Right lobe of liver (tissue), 6 donors: ENCODE results near the gene G3BP1. TPM values are rescaled to one million over a fixed set of nuclear protein-coding genes. Genes with fewer than 3 reads are reported as not detected.

Experiments
- ATAC-seq, 4 donors: fragments of 200-7000 bp; cut with Tn5 transposase; one replicate each; pipeline ENCODE4 v1.9.1; 2020; ENCODE audit warnings: mild to moderate bottlenecking in 4 of 4, moderate library complexity in 4 of 4
- DNase-seq, 3 donors: peaks; one replicate each; pipeline ENCODE4 v3.0.0-alpha.2; 2020
- H3K27ac ChIP-seq, 3 donors: fragments of 200-600 bp; one replicate each; pipeline ENCODE4 v1.8.0; 2022
- H3K27me3 ChIP-seq, 2 donors: fragments of 200-600 bp; one replicate each; pipeline ENCODE4 v1.8.0; 2022
- H3K36me3 ChIP-seq, 4 donors: fragments of 200-600 bp; sonication (generic) in 1 of 4; one replicate each; pipeline versions ENCODE4 v1.5.1 to v1.8.0; 2017 to 2022; ENCODE audit warnings: control low read depth in 1 of 4
- H3K4me1 ChIP-seq, 4 donors: fragments of 200-600 bp; sonication (generic) in 1 of 4; one replicate each; pipeline versions ENCODE4 v1.5.1 to v1.8.0; 2017 to 2022; ENCODE audit warnings: control low read depth in 1 of 4
- H3K4me3 ChIP-seq, 3 donors: fragments of 200-600 bp; one replicate each; pipeline ENCODE4 v1.8.0; 2022
- H3K9me3 ChIP-seq, 4 donors: fragments of 200-600 bp; sonication (generic) in 1 of 4; one replicate each; pipeline versions ENCODE4 v1.5.1 to v1.8.0; 2017 to 2022; ENCODE audit warnings: control low read depth in 1 of 4
- CTCF ChIP-seq, 4 donors: fragments of 200-600 bp in 3 of 4; fragments of 450-650 bp in 1 of 4; IDR thresholded peaks; one replicate each; pipeline versions ENCODE4 v1.5.1 to v1.8.0; 2016 to 2022; ENCODE audit warnings: antibody characterized with exemption in 4 of 4, mild to moderate bottlenecking in 2 of 4
- POLR2A ChIP-seq: fragments of 450-650 bp; IDR thresholded peaks from one replicate; pipeline ENCODE4 v1.6.1; 2017; ENCODE audit warnings: antibody characterized with exemption, mild to moderate bottlenecking
- WGBS: methylation state at CpG from one replicate; pipeline ENCODE4 v1.1.6; 2018; ENCODE audit warnings: low coverage, low lambda C conversion rate; ENCODE audit not compliant: insufficient coverage; ENCODE audit errors: missing lambda C conversion rate; 5-methylcytosine and 5-hydroxymethylcytosine counted together
- intact Hi-C, 2 donors: fragments of 100-400 bp; cut with DNase I; formaldehyde crosslinking; loops; one replicate each; pipeline versions ENCODE4 v1.11.2 to v1.14.1; 2022
- total RNA-seq, 6 experiments: library from RNA; depleted of rRNA in 2 of 6; stranded (reverse); fragments of >200 nt in 2 of 6; fragmentation: NEBNext Ultra II Directional in 3 of 6; extraction: Animal tissue kit (Norgen Biotek cat#: 25700) in 3 of 6; gene quantifications; one replicate each; pipeline versions ENCODE4 v1.1.0 to v1.2.4, GENCODE V29; 2016 to 2023
- donor health status: DM: no; HTN: yes; CAD: no.
- donor health status: DM: no; HTN: no; CAD: no.
- donor health status: DM: no; HTN: no; CAD: no.
- donor health status: DM: no; HTN: yes; CAD: no.
- donor health status: DM: no; HTN: yes; CAD: no.

Gene G3BP1
- total RNA-seq, 6 experiments from 2014 or later = 63.9 to 107 (median 94.5) TPM

GRCh38 chr5:151787817-151788216 lies 16.1 kb downstream of the G3BP1 start:
- ATAC-seq (no peak), DNase-seq (no peak)
- no peaks in the 10 kb centered on the region for H3K9me3 ChIP-seq
- no peak for TF ChIP-seq CTCF (IDR thresholded peaks at IDR 0.05)
- no peak overlapping the region for H3K4me3 ChIP-seq
- 90% methylated on average over 2 of the region's 6 CpGs for WGBS
- H3K4me1 ChIP-seq = peaks cover 0 to 8% (median 0%) of the 10 kb centered on the region in 4 donors
- H3K36me3 ChIP-seq = peaks cover 6 to 36% (median 17%) of the 10 kb centered on the region in 4 donors
- no peak overlapping the region for H3K27ac ChIP-seq
- no peaks in the 10 kb centered on the region for H3K27me3 ChIP-seq
- intact Hi-C loops = no loop called here

- no peak for DNase-seq
- TF ChIP-seq POLR2A (no peak), CTCF (IDR thresholded peaks at IDR 0.05) (no peak)
- intact Hi-C loops = no loop called here
- Histone ChIP-seq H3K27me3 (no peaks in the 10 kb centered on the region), H3K27ac (no peak overlapping the region), H3K36me3 (peaks cover 11 to 87% (median 41%) of the 10 kb centered on the region in 4 donors), H3K4me3 (no peak overlapping the region), H3K4me1 (no peaks in the 10 kb centered on the region), H3K9me3 (no peaks in the 10 kb centered on the region)
- ATAC-seq = no peak
- 92% methylated on average over 3 of the region's 3 CpGs for WGBS
Measured at GRCh38 chr5:151793358-151793757, 21.6 kb downstream of the G3BP1 start.

GRCh38 chr5:151795426-151795825 lies 23.7 kb downstream of the G3BP1 start:
- Histone ChIP-seq H3K27ac (no peak overlapping the region), H3K36me3 (peaks cover 11 to 98% (median 46%) of the 10 kb centered on the region in 4 donors), H3K27me3 (no peaks in the 10 kb centered on the region), H3K9me3 (no peaks in the 10 kb centered on the region), H3K4me3 (no peak overlapping the region), H3K4me1 (no peaks in the 10 kb centered on the region)
- DNase-seq (no peak), ATAC-seq (no peak)
- intact Hi-C loops = no loop called here
- TF ChIP-seq POLR2A (no peak), CTCF (IDR thresholded peaks at IDR 0.05) (no peak)
- WGBS = 80% methylated on average over 1 of the region's 1 CpG

GRCh38 chr5:151798674-151799073 lies 26.9 kb downstream of the G3BP1 start:
- ATAC-seq (no peak), DNase-seq (no peak)
- no peaks in the 10 kb centered on the region for H3K27me3 ChIP-seq
- peaks cover 11 to 100% (median 47%) of the 10 kb centered on the region in 4 donors for H3K36me3 ChIP-seq
- intact Hi-C loops = no loop called here
- no peaks in the 10 kb centered on the region for H3K9me3 ChIP-seq
- WGBS = 96% methylated on average over 3 of the region's 3 CpGs
- no peak for TF ChIP-seq POLR2A
- TF ChIP-seq CTCF (IDR thresholded peaks at IDR 0.05) = no peak
- no peak overlapping the region for H3K27ac ChIP-seq
- H3K4me1 ChIP-seq = no peaks in the 10 kb centered on the region
- H3K4me3 ChIP-seq = no peak overlapping the region

- peaks cover 16 to 100% (median 48%) of the 10 kb centered on the region in 4 donors for H3K36me3 ChIP-seq
- ATAC-seq (no peak), DNase-seq (no peak)
- no peaks in the 10 kb centered on the region for H3K27me3 ChIP-seq
- no peak for TF ChIP-seq POLR2A
- TF ChIP-seq CTCF (IDR thresholded peaks at IDR 0.05) = no peak
- H3K4me3 ChIP-seq = no peak overlapping the region
- 89% methylated on average over 3 of the region's 3 CpGs for WGBS
- intact Hi-C loops = no loop called here
- H3K9me3 ChIP-seq = no peaks in the 10 kb centered on the region
- no peaks in the 10 kb centered on the region for H3K4me1 ChIP-seq
- no peak overlapping the region for H3K27ac ChIP-seq
Measured at GRCh38 chr5:151799407-151799806, 27.7 kb downstream of the G3BP1 start.
